Caco-2 (cell line): ENCODE data around the gene SPATA19. TPM values are rescaled to one million over a fixed set of nuclear protein-coding genes. Genes with fewer than 3 reads are reported as not detected.
A peak's percentile ranks its signal among the peaks of the same experiment; 100 is the strongest.

ENCODE experiments used
- BruUV-seq: library from RNA; stranded (reverse); fragments of 400-500 nt; replicated peaks from 2 replicates; lab custom pipeline; 2021; lab: Mats Ljungman, UMichigan
- CTCF ChIA-PET: fragments of 300-600 bp; sonication (Branson Sonifier 250); formaldehyde crosslinking; loops from one replicate; lab custom pipeline; 2022; ENCODE audit warnings: antibody characterized with exemption; lab: Charles Lee
- POLR2A ChIA-PET: fragments of 300-600 bp; sonication (Branson Sonifier 250); formaldehyde crosslinking; loops from one replicate; lab custom pipeline; 2022; ENCODE audit warnings: antibody characterized with exemption; lab: Charles Lee
- DNase-seq, 2 experiments: peaks; one replicate each; pipeline versions ENCODE4 v3.0.0 to v3.0.0-alpha.2; 2020 to 2022
- H3K27me3 ChIP-seq: replicated peaks from 2 replicates; pipeline ENCODE4 v1.6.0; 2011; ENCODE audit warnings: low read length; ENCODE audit not compliant: control insufficient read depth, insufficient read depth
- H3K36me3 ChIP-seq: 2 replicates; pipeline ENCODE4 v1.5.1; 2011; ENCODE audit warnings: low read length; ENCODE audit not compliant: control insufficient read depth, insufficient read depth
- H3K4me1 ChIP-seq: fragments of 250-450 bp; sonication (Bioruptor Pico); 2 replicates; pipeline ENCODE4 v1.5.1; 2020; ENCODE audit warnings: mild to moderate bottlenecking
- H3K4me3 ChIP-seq: 2 replicates; pipeline ENCODE4 v1.5.1; 2011; ENCODE audit warnings: low read depth, mild to moderate bottlenecking, control low read depth, low read length
- H3K9me3 ChIP-seq: fragments of 250-450 bp; sonication (Bioruptor Pico); 2 replicates; pipeline ENCODE4 v1.5.1; 2020; ENCODE audit warnings: mild to moderate bottlenecking, moderate library complexity
- H3K27ac Mint-ChIP-seq: one replicate; pipeline ENCODE4 v1.8.0; 2022; ENCODE audit warnings: mixed read lengths; ENCODE audit not compliant: unreplicated experiment
- H3K27me3 Mint-ChIP-seq: one replicate; pipeline ENCODE4 v1.8.0; 2022; ENCODE audit warnings: mixed read lengths; ENCODE audit not compliant: insufficient read depth, unreplicated experiment
- H3K36me3 Mint-ChIP-seq: one replicate; pipeline ENCODE4 v1.8.0; 2022; ENCODE audit warnings: mild to moderate bottlenecking, mixed read lengths; ENCODE audit not compliant: insufficient read depth, unreplicated experiment
- H3K4me1 Mint-ChIP-seq: one replicate; pipeline ENCODE4 v1.8.0; 2022; ENCODE audit warnings: low read depth, mixed read lengths; ENCODE audit not compliant: unreplicated experiment
- H3K4me3 Mint-ChIP-seq: one replicate; pipeline ENCODE4 v1.8.0; 2022; ENCODE audit warnings: mild to moderate bottlenecking, moderate library complexity, mixed read lengths; ENCODE audit not compliant: unreplicated experiment
- H3K9me3 Mint-ChIP-seq: one replicate; pipeline ENCODE4 v1.8.0; 2022; ENCODE audit warnings: mixed read lengths; ENCODE audit not compliant: unreplicated experiment
- CTCF ChIP-seq, 2 experiments: fragments of 200-600 bp in 1 of 2; IDR thresholded peaks; 1 replicate in 1 of 2; 2 replicates in 1 of 2; pipeline versions ENCODE4 v1.5.1 to v1.8.0; 2011 to 2022; ENCODE audit warnings: antibody characterized with exemption in 1 of 2, control low read depth in 1 of 2, inconsistent platforms in 1 of 2, low read depth in 1 of 2, low read length in 1 of 2, mild to moderate bottlenecking in 1 of 2, moderate library complexity in 1 of 2; ENCODE audit not compliant: insufficient read depth in 1 of 2, severe bottlenecking in 1 of 2, unreplicated experiment in 1 of 2
- intact Hi-C: fragments of 100-400 bp; cut with micrococcal nuclease; formaldehyde crosslinking; loops from one replicate; pipeline ENCODE4 v1.10.0; 2022; ENCODE audit not compliant: unreplicated experiment
- total RNA-seq: library from RNA; stranded (reverse); gene quantifications from 2 replicates; pipeline ENCODE4 v1.2.3, GENCODE V29; 2022

The SPATA19 gene
- total RNA-seq, 1 experiment from 2014 or later, result not detected

DNA sequence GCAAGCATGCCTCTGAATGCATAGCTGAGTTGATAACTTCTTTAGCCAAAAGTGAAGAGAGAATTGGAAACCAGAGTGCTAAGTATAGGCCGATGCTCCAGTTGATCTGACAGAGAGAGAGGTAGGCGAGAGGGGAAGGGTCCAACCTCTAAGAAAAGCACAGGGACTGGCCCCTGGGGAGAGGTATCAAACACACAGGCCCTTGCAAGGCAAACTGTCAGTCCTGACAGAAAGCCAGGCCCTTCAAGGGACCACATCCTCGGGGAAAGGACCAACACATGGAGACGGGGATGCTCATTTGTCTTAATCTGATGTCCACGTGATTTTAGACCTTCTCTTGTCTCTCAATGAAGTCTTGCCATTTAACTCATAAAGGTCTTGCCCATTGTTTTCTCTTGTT is 43.9 kb upstream of the SPATA19 start:
- no TSS peak for BruUV-seq
- POLR2A ChIA-PET, result no interaction called here
- no peak for TF ChIP-seq CTCF (IDR thresholded peaks at IDR 0.05; ENCODE audit: insufficient read depth in 1 of 2, low read depth in 1 of 2, low read length in 1 of 2, severe bottlenecking in 1 of 2, unreplicated experiment in 1 of 2)
- no peak overlapping the region for H3K4me3 Mint-ChIP-seq
- H3K9me3 Mint-ChIP-seq, result no peaks in the 10 kb centered on the region
- no peaks in the 10 kb centered on the region for H3K27me3 ChIP-seq
- H3K36me3 Mint-ChIP-seq, result no peaks in the 10 kb centered on the region
- peak in 1 of 2 experiments; percentile 26 for DNase-seq
- no peak overlapping the region for H3K4me3 ChIP-seq
- H3K27ac Mint-ChIP-seq, result no peak overlapping the region
- H3K4me1 ChIP-seq, result no peaks in the 10 kb centered on the region
- intact Hi-C loops, result no loop called here
- H3K36me3 ChIP-seq, result no peaks in the 10 kb centered on the region
- no peaks in the 10 kb centered on the region for H3K9me3 ChIP-seq
- H3K27me3 Mint-ChIP-seq, result peaks cover 21% of the 10 kb centered on the region
- H3K4me1 Mint-ChIP-seq, result no peaks in the 10 kb centered on the region
- CTCF ChIA-PET, result no interaction called here

DNA sequence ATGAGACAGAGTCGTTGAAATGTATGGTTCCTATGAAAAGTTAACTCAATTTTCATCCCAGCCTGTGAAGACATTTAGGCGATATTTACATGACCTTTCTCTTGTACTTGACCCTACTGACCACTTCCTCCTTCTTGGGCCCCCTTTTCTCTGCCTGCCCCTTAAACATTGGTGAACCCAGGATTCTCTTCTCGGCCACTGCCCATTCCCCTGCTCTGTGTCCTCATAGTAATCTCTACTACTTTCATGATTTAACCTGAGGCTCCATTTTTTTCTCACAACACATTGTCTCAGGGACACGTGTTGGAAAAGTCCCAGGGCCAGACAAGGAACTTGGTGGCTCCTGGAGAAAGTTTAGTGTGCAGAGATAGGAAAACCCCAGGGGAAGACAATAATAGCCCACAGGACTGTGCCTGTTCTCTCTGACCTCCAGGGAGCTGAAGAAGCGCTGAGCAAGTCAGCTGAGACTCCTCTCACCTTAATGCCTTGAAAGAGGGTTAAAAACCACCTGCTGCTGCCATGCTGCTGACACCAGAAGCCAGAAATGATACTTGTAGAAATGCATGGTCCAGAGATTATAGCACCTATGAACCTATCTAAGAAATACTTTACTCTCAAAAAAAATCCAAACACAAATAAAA is 42.5 kb upstream of the SPATA19 start:
- intact Hi-C loops, result no loop called here
- Mint-ChIP-seq H3K9me3 (no peaks in the 10 kb centered on the region), H3K36me3 (no peaks in the 10 kb centered on the region), H3K27ac (no peak overlapping the region), H3K4me3 (no peak overlapping the region), H3K27me3 (peaks cover 21% of the 10 kb centered on the region), H3K4me1 (no peaks in the 10 kb centered on the region)
- ChIA-PET CTCF (no interaction called here), POLR2A (no interaction called here)
- H3K4me3 ChIP-seq, result no peak overlapping the region
- no peaks in the 10 kb centered on the region for H3K27me3 ChIP-seq
- no peaks in the 10 kb centered on the region for H3K36me3 ChIP-seq
- no peak for DNase-seq
- no peaks in the 10 kb centered on the region for H3K4me1 ChIP-seq
- no TSS peak for BruUV-seq
- no peak for TF ChIP-seq CTCF (IDR thresholded peaks at IDR 0.05; ENCODE audit: insufficient read depth in 1 of 2, low read depth in 1 of 2, low read length in 1 of 2, severe bottlenecking in 1 of 2, unreplicated experiment in 1 of 2)
- H3K9me3 ChIP-seq, result no peaks in the 10 kb centered on the region

DNA sequence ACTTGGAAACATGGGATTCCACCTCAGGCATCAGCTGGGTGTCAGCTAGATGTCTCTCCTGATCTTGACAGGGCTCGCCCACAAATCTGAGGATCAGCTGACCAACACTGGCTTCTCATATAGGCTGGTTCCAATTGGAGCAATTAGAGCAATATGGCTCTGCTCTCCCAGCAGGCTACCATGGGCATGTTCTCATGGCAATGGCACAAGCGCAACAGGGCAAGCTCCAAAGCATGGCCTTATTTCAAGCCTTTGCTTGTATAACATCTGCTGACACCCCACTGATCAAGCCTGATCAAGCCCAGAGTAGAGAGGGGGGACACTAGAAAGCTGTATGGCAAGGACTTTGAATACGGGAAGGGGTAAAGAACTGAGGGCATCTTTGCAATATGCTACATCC is 40.7 kb upstream of the SPATA19 start:
- no TSS peak for BruUV-seq
- intact Hi-C loops, result no loop called here
- no peaks in the 10 kb centered on the region for H3K4me1 Mint-ChIP-seq
- no peak overlapping the region for H3K4me3 Mint-ChIP-seq
- no peaks in the 10 kb centered on the region for H3K4me1 ChIP-seq
- no peak for DNase-seq
- CTCF ChIA-PET, result no interaction called here
- no peak overlapping the region for H3K27ac Mint-ChIP-seq
- no peaks in the 10 kb centered on the region for H3K27me3 ChIP-seq
- H3K36me3 ChIP-seq, result no peaks in the 10 kb centered on the region
- no peak overlapping the region for H3K4me3 ChIP-seq
- 0 out of 2 replicates have a peak, but pooled peaks cover 3% of the 10 kb centered on the region for H3K9me3 ChIP-seq
- TF ChIP-seq CTCF (IDR thresholded peaks at IDR 0.05; ENCODE audit: insufficient read depth in 1 of 2, low read depth in 1 of 2, low read length in 1 of 2, severe bottlenecking in 1 of 2, unreplicated experiment in 1 of 2), result no peak
- H3K27me3 Mint-ChIP-seq, result peaks cover 11% of the 10 kb centered on the region
- POLR2A ChIA-PET, result no interaction called here
- H3K36me3 Mint-ChIP-seq, result no peaks in the 10 kb centered on the region
- peaks cover 10% of the 10 kb centered on the region for H3K9me3 Mint-ChIP-seq
